T-helper 2 cell treated with Interferon-gamma antibody and Interleukin-4, amounts not matched to agents 100 ng/mL and 5 ng/mL, for 36 hours (primary cell): ENCODE results near the gene KIF26A. TPM values are rescaled to one million over a fixed set of nuclear protein-coding genes. Genes with fewer than 3 reads are reported as not detected.

Source experiments
- intact Hi-C: fragments of 100-400 bp; cut with micrococcal nuclease; formaldehyde crosslinking; loops from one replicate; pipeline ENCODE4 v1.15.1; 2023
- total RNA-seq: library from RNA; stranded (reverse); gene quantifications from 2 replicates; pipeline ENCODE4 v1.2.3, GENCODE V29; 2022

KIF26A gene
- 0.45 and 0.55 TPM in 2 replicates for total RNA-seq

- intact Hi-C loops = loop anchor here (5.0 kb wide), 1 partner anchor 504 kb away; no protein-coding TSS in a partner anchor
Measured at GRCh38 chr14:104138098-104138717, at the start of gene KIF26A. Gene KIF26A, plus strand, starts transcription at chr14:104138587. Its CDS starts 136 bp downstream, at chr14:104138723.

GRCh38 chr14:104090071-104090748 lies 48.2 kb upstream of the KIF26A start:
- intact Hi-C loops = no loop called here

- intact Hi-C loops = no loop called here
Measured at GRCh38 chr14:104091061-104091926, 47.1 kb upstream of the KIF26A start.

- intact Hi-C loops = no loop called here
Measured at GRCh38 chr14:104091927-104092771, 46.2 kb upstream of the KIF26A start.

GRCh38 chr14:104092931-104093365 lies 45.4 kb upstream of the KIF26A start:
- intact Hi-C loops = no loop called here

- intact Hi-C loops = loop anchor here (1.0 kb wide), 1 partner anchor 15 kb away; no protein-coding TSS in a partner anchor
Measured at GRCh38 chr14:104093366-104094055, 44.9 kb upstream of the KIF26A start.

- intact Hi-C loops = loop anchor here (1.0 kb wide), 1 partner anchor 16 kb away; no protein-coding TSS in a partner anchor
Measured at GRCh38 chr14:104094056-104094708, 44.2 kb upstream of the KIF26A start.

GRCh38 chr14:104094709-104095425 lies 43.5 kb upstream of the KIF26A start:
- intact Hi-C loops = loop anchor here (1.0 kb wide), 1 partner anchor 17 kb away; no protein-coding TSS in a partner anchor

- intact Hi-C loops = no loop called here
Measured at GRCh38 chr14:104095426-104096310, 42.7 kb upstream of the KIF26A start.

GRCh38 chr14:104096318-104096717 lies 42.1 kb upstream of the KIF26A start:
- intact Hi-C loops = no loop called here

- intact Hi-C loops = no loop called here
Measured at GRCh38 chr14:104096751-104097700, 41.4 kb upstream of the KIF26A start.

GRCh38 chr14:104098272-104099095 lies 39.9 kb upstream of the KIF26A start:
- intact Hi-C loops = no loop called here

GRCh38 chr14:104099096-104100041 lies 39.0 kb upstream of the KIF26A start:
- intact Hi-C loops = no loop called here

GRCh38 chr14:104100171-104101085 lies 38.0 kb upstream of the KIF26A start:
- intact Hi-C loops = no loop called here
